NCI-H526 treated with DMSO at 0.1 percent for 48 hours (cell line): ENCODE results near the gene BLOC1S2.
"Not testable (repeated sequence)": the region's sequence is repeated elsewhere in the genome, so short reads cannot be mapped to it uniquely, and the experiment has no call there.

ENCODE experiments used
- DNase-seq: peaks from one replicate; lab custom pipeline; 2025; lab: John Stamatoyannopoulos, UW

BLOC1S2 gene

DNA sequence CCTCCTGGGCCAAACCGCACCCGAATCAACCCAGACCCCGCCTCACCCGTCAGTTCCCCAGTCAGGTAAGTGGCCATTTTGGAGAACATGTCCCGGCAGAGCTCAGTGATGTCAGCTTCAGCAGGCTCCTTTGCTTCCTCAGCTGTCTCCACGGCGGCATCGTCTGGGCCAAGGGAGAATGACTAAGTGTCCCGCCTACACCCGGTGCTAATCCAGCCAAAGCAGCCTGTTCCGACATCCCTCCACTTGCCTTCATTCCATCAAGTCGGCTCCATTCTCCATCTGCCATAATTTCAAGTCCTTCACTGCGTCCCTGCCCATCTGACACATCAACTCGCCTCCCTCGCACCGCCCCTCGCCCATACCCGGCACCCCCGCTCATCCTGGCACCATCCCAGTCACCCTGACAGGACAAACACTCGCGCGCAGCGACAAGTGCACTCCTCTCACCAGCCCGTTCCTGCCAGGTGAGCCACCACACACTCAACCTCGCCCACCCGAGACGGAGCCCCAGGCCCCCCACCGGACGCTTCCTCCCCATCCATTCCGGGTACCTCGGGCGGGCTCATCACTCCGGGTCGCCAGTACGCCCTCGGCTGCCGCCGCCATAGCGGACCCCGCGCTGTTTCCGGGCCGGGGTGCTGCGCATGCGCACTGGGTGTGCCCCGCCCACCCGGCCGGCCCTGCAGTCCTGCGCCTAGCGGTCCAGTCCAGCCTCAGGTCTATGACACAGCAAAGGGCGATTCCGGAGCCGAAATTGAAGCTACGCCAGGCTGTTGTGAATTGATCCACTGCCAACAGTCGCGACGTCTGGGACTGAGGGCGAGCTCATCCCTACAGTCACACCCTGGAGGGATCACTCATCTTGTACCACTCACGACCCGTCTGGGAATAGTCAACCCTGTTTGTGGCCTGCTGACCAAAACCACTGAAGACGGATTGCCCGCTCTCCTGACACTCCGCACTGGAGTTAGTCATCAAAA, at the start of gene BLOC1S2:
Gene BLOC1S2, minus strand, starts transcription at position 630 of the 983 bp plus-strand sequence. Its CDS starts 21 bp downstream, at position 609.
- DNase-seq = peak; percentile 46

GRCh38 chr10:100334762-100335161, 48.3 kb upstream of the BLOC1S2 start:
- DNase-seq = no peak

- no peak for DNase-seq
These were observed 47.4 kb upstream of the BLOC1S2 start for GRCh38 chr10:100333661-100334440.

DNA sequence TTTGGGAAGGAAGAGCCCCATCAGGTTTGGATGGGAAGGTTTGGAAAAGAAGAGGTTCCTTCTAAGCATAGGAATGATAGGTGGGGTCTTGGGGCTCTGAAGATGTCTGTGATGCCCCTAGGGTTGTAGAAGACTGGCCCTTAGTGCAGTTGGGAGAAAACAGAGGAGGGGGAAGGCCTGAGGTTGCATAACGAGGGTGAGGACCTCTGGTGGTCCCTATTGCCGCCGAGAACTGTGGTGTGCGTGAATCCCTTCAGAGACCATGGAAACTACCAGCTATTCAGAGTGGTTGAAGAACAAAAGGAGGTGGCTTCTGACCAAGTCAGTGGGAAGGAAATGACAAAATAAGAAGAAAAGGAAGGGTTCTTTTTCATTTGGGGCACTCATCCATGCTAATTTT, 46.6 kb upstream of the BLOC1S2 start:
- no peak for DNase-seq

GRCh38 chr10:100330079-100330478, 43.6 kb upstream of the BLOC1S2 start, which contains the start of gene PKD2L1:
Gene PKD2L1 (minus strand): TSS chr10:100330228. CDS start chr10:100330103, 125 bp downstream.
- DNase-seq = no peak

- DNase-seq = no peak
These were observed 41.7 kb upstream of the BLOC1S2 start for GRCh38 chr10:100328198-100328597.

DNA sequence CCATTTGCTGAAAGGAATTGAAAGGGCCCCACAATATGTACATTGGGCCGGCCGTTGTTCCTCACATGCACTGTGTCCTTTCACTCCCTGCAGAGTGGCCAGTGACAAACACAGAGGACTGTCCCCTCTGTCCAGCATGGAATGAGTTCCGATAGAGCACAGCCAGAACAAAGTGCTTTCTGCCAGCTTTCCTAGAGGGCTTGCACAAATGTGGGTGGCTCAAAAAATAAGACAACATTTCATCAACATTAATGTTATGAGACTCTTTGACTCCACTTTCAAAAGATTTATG, 41.2 kb upstream of the BLOC1S2 start:
- DNase-seq = no peak

DNA sequence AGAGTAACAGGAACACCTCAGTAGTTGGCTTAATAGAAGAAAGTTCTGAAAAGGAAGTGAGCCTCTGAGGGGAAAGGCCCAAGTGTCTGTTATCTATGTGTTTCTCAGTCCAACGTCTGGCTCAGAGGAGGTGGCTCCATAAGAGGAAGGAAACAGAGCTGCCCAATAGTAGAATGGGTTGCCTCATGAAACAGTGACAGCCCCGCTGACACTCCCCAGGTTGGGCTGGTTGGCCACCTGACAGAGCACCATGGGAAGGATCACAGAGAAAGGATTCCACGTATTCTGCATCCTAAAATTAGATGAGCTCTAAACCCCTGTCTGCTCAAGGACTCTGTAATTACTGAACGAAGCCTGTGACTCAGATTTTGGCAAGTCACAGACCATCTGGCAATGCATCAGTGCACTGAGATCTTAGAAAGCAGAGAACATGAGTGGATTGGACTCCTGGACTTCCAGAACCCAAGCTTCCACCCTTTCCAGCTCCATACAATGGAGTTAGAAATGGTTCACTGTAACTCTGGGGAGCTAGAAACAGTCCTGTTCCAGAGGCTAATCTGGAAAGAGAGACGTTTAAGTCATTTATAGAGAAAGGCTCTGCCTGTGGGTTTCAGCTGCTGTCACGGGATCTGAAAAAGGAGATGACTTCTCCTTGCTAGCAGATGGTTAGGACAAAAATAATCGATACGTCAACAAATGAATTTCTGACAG, 40.7 kb upstream of the BLOC1S2 start:
- no peak for DNase-seq

DNA sequence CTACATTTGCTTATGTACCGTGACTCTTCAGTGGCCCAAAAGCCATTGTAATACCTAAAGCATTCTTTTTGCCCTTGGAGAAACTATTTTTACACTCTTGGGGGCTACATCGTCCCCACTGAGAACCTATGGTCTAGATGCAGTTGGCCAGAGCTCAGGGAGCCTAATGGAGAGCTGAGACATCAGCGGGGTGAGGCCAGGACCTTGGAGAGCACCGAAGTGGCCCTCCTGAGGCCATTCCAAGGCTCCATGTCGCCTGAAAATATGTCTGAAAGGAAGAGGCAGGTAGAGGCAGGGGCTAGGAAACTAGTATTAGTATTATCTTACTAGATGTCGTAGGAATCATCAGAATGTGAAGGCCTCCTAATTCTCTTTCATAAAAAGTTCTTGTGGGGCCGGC, 38.7 kb upstream of the BLOC1S2 start:
- DNase-seq = no peak

- no peak for DNase-seq
These were observed 33.4 kb upstream of the BLOC1S2 start for GRCh38 chr10:100319707-100320402.

DNA sequence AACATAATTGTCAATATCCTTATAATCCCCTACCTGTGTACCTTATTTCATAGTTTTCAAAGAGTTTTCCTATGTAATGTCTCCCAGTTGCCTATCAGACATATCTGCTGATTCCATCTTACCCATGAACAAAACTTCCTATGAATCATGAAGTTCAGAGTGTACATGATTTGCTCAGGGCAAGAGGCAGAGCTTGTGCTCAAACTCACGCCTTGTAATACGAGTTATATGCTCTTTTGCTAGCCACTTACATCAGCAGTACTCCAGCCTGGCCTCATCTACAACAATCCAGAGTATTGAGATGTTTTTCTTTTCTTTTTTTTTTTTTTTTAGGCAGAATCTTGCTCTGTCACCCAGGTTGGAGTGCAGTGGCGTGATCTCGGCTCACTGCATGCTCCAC, 31.7 kb upstream of the BLOC1S2 start:
- no peak for DNase-seq

DNA sequence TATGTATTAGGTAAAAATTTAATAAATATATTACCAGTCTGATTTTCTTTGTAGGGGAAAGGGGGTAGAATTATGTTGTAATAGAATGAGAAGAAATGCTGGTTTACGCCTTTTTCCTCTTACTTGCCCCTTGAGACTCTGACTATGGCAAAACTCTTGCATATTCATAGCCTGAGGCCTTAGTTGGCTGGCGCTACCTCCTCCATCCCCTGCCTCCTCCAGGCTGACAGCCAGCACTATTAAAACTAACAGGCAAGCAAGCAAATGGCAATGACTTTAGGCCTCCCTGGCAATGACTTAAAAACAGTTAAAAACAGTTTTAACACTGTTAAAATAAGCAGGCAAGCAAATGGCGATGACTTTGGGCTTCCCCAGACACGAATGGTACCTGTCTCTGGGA, 29.1 kb upstream of the BLOC1S2 start:
- DNase-seq = no peak

DNA sequence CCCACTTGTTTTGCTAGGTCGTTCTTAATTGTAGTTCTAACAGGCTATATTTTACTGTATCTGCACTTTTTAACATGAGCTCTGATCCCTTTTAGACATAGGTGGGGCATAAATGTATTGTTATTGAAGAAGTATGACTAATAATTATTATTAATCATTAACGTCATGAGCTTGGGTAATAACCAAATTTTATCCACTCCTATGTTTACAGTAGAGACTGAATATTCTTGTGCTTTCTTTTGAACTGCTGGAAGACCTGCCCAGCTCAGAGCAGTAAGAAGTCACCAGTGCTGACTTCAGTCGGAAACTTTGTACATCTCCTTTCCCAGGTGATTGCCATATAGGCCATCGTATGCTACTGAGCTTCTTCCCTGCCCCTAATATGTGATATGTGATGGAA, 24.8 kb upstream of the BLOC1S2 start:
- DNase-seq = no peak

- no peak for DNase-seq
These were observed 21.2 kb upstream of the BLOC1S2 start for GRCh38 chr10:100307684-100308083.

DNA sequence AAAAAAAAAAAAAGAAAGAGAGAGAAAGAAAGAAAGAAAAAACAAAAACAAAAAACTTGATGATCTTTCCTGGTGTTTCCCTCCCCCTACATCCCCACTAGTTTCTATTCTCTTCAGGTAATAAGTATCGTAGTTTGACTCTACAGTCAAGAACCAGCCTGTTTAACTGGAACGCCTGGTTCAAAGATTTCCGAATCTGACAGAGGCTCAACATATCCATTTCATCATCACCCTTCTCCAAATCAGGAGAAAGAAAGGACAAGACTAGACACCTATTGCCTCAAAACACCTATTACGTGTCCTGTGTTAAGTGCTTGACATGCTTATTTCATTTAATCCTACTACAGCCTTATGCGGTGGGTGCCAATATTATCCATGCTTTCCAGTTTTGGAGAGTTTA, 20.4 kb upstream of the BLOC1S2 start:
- DNase-seq = no peak

- no peak for DNase-seq
These were observed 17.9 kb upstream of the BLOC1S2 start for GRCh38 chr10:100304414-100304813.

- peak; percentile 6 for DNase-seq
These were observed 17.3 kb upstream of the BLOC1S2 start for GRCh38 chr10:100303724-100304319.

GRCh38 chr10:100301123-100301522, 14.6 kb upstream of the BLOC1S2 start:
- DNase-seq = not testable (repeated sequence)

GRCh38 chr10:100297242-100297641, 10.8 kb upstream of the BLOC1S2 start:
- no peak for DNase-seq

GRCh38 chr10:100293066-100293465, 6.6 kb upstream of the BLOC1S2 start:
- DNase-seq = no peak

GRCh38 chr10:100292300-100292699, 5.8 kb upstream of the BLOC1S2 start:
- DNase-seq = not testable (repeated sequence)
